Esophagus squamous epithelium (tissue), 5 donors: ENCODE measurements around the gene SSB. TPM values are rescaled to one million over a fixed set of nuclear protein-coding genes. Genes with fewer than 3 reads are reported as not detected.

Experiments used
- DNase-seq: peaks from one replicate; lab custom pipeline; 2025; lab: John Stamatoyannopoulos, UW
- H3K27ac ChIP-seq, 4 donors: fragments of 200-600 bp; sonication (generic); one replicate each; pipeline ENCODE4 v1.5.1; 2016 to 2019; ENCODE audit warnings: mild to moderate bottlenecking in 1 of 4
- H3K27me3 ChIP-seq, 4 donors: fragments of 200-600 bp; sonication (generic); 1 replicate in 3 of 4; 2 replicates in 1 of 4; pipeline versions ENCODE4 v1.5.1 to v1.6.0; 2017 to 2021; ENCODE audit warnings: antibody characterized with exemption in 1 of 4
- H3K36me3 ChIP-seq, 3 donors: fragments of 200-600 bp; sonication (generic); one replicate each; pipeline ENCODE4 v1.5.1; 2016 to 2019
- H3K4me1 ChIP-seq, 3 donors: fragments of 200-600 bp; sonication (generic); one replicate each; pipeline ENCODE4 v1.5.1; 2017 to 2019
- H3K4me3 ChIP-seq, 4 donors: fragments of 200-600 bp; sonication (generic); 1 replicate in 3 of 4; 2 replicates in 1 of 4; pipeline ENCODE4 v1.5.1; 2016 to 2019; ENCODE audit warnings: mild to moderate bottlenecking in 2 of 4, moderate library complexity in 1 of 4
- H3K9me3 ChIP-seq, 3 donors: fragments of 200-600 bp; sonication (generic); one replicate each; pipeline ENCODE4 v1.5.1; 2016 to 2019
- CTCF ChIP-seq, 6 experiments: fragments of 450-650 bp in 4 of 6; fragments of 200-600 bp in 2 of 6; sonication (generic) in 2 of 6; IDR thresholded peaks; one replicate each; pipeline ENCODE4 v1.5.1; 2016 to 2019; ENCODE audit warnings: antibody characterized with exemption in 6 of 6, mild to moderate bottlenecking in 4 of 6, moderate library complexity in 4 of 6
- POLR2A ChIP-seq, 4 donors: fragments of 450-650 bp; IDR thresholded peaks; one replicate each; pipeline ENCODE4 v1.6.1; 2017; ENCODE audit warnings: antibody characterized with exemption in 4 of 4, mild to moderate bottlenecking in 4 of 4, moderate library complexity in 3 of 4
- WGBS, 2 donors: methylation state at CpG; one replicate each; pipeline ENCODE4 v1.1.5; 2018; 5-methylcytosine and 5-hydroxymethylcytosine counted together
- intact Hi-C: fragments of 100-400 bp; cut with DNase I; formaldehyde crosslinking; loops from one replicate; pipeline ENCODE4 v1.15.0; 2022
- total RNA-seq, 4 donors: library from RNA; depleted of rRNA; stranded (reverse); fragments of >200 nt; gene quantifications; one replicate each; pipeline ENCODE4 v1.1.0, GENCODE V29; 2016
- donor health status: DM: yes; HTN: yes; CAD: no.

Gene SSB
- total RNA-seq, 4 donors from 2014 or later, result 36.2 to 82.6 (median 50.6) TPM

DNA sequence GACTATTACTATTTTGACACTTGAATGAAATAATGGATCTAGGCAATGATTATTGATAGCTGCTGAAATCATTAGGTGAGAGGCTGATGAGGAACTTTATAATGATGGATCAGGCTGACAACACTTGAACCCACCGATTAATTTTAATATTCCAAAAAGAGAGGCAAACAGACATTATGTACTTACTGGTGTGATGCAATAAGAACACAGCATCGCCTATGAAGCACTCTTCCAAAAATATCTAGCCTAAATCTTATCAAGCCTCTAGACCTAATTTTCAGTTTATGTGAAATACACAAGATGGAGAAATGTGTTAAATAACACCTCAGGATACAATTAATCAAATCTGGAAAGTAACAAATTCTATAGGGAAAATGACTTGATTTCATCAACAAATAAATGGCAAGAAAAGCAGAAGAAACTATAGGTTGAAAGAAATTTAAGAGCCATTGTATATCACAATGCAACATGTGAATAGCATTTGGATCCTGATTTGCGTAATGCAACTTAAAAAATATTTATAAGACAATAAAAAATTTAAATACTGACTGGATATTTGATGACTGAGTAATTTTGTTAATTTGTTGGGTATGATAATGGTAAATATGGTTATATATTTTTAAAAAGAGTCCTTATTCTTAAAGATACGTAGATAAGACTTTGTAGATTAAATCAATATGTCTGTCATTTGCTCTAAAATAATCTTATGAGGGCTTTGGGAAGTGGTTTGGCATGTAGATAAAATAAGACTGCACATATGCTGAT lies 17.2 kb upstream of the SSB start:
- TF ChIP-seq CTCF (IDR thresholded peaks at IDR 0.05), result no peak
- TF ChIP-seq POLR2A (IDR thresholded peaks at IDR 0.05), result no peak
- H3K36me3 ChIP-seq, result no peaks in the 10 kb centered on the region
- H3K9me3 ChIP-seq, result no peaks in the 10 kb centered on the region
- no peak overlapping the region for H3K4me3 ChIP-seq
- intact Hi-C loops, result no loop called here
- H3K27me3 ChIP-seq, result no peaks in the 10 kb centered on the region
- no peaks in the 10 kb centered on the region for H3K4me1 ChIP-seq
- H3K27ac ChIP-seq, result no peak overlapping the region
- 88 to 89% methylated on average over 4 of the region's 4 CpGs for WGBS, 2 donors
- DNase-seq, result no peak

- H3K27me3 ChIP-seq, result no peaks in the 10 kb centered on the region
- no peaks in the 10 kb centered on the region for H3K4me1 ChIP-seq
- intact Hi-C loops, result no loop called here
- no peak for DNase-seq
- 92 to 94% methylated on average over 1 of the region's 1 CpG for WGBS, 2 donors
- no peak overlapping the region for H3K27ac ChIP-seq
- H3K9me3 ChIP-seq, result no peaks in the 10 kb centered on the region
- TF ChIP-seq POLR2A (IDR thresholded peaks at IDR 0.05), result no peak
- no peak for TF ChIP-seq CTCF (IDR thresholded peaks at IDR 0.05)
- H3K4me3 ChIP-seq, result no peak overlapping the region
- no peaks in the 10 kb centered on the region for H3K36me3 ChIP-seq
Measured at GRCh38 chr2:169782513-169782912, 16.2 kb upstream of the SSB start.

DNA sequence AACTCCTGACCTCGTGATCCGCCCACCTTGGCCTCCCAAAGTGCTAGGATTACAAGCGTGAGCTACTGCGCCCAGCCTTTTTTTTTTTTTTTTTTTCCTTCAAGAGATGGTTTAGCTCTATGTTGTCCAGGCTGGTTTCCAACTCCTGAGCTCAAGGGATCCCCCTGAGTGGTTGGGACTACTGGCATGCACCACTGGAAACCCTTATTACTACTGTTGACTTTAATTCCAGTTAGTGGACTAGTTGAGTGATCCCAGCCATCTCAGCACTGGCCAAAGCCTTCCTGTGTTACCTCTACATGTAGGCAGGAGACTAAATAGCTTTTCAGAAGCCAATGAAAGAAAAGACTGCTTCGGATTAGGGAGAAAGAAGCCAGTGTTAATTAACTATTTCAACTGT lies 8.1 kb upstream of the SSB start:
- TF ChIP-seq CTCF (IDR thresholded peaks at IDR 0.05) (no peak), POLR2A (IDR thresholded peaks at IDR 0.05) (no peak)
- DNase-seq, result no peak
- Histone ChIP-seq H3K27ac (no peak overlapping the region), H3K4me3 (no peak overlapping the region), H3K36me3 (no peaks in the 10 kb centered on the region), H3K27me3 (peaks cover 0 to 14% (median 0%) of the 10 kb centered on the region in 4 donors), H3K4me1 (peaks cover 0 to 7% (median 3%) of the 10 kb centered on the region in 3 donors), H3K9me3 (peaks cover 0 to 5% (median 0%) of the 10 kb centered on the region in 3 donors)
- WGBS, 2 donors, result 91 to 94% methylated on average over 4 to 5 of the region's 5 CpGs
- intact Hi-C loops, result no loop called here

DNA sequence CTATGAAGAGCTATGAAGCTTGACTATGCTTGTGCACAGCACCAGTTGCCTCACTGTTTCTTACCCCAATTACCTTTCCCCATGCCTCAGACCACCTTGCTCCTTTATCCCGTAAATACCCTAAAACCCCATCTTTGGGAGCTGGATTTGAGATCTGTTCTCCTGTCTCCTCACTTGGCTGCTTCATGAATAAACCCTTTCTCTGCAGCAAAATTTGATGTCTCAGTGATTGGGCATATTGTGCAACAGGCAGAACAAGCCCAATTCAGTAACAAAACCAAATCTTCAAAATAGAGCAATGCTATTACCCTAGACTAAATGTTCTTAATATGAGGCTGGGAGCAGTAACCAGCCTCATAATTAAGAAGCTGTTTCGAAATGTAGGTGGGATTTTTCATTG lies 3.5 kb upstream of the SSB start:
- intact Hi-C loops, result no loop called here
- no peaks in the 10 kb centered on the region for H3K27me3 ChIP-seq
- TF ChIP-seq CTCF (IDR thresholded peaks at IDR 0.05), result no peak
- TF ChIP-seq POLR2A (IDR thresholded peaks at IDR 0.05), result no peak
- no peak overlapping the region for H3K4me3 ChIP-seq
- 57 to 96% methylated on average over 2 of the region's 2 CpGs for WGBS, 2 donors
- peaks cover 0 to 5% (median 0%) of the 10 kb centered on the region in 3 donors for H3K9me3 ChIP-seq
- no peak overlapping the region for H3K27ac ChIP-seq
- no peaks in the 10 kb centered on the region for H3K36me3 ChIP-seq
- DNase-seq, result no peak
- peaks cover 0 to 14% (median 0%) of the 10 kb centered on the region in 3 donors for H3K4me1 ChIP-seq

GRCh38 chr2:169796441-169796840 lies 2.2 kb upstream of the SSB start:
- WGBS, 2 donors, result 71 to 84% methylated on average over 6 of the region's 6 CpGs
- no peak for TF ChIP-seq CTCF (IDR thresholded peaks at IDR 0.05)
- no peak for TF ChIP-seq POLR2A (IDR thresholded peaks at IDR 0.05)
- no peaks in the 10 kb centered on the region for H3K27me3 ChIP-seq
- H3K36me3 ChIP-seq, result peaks cover 0 to 5% (median 0%) of the 10 kb centered on the region in 3 donors
- peaks cover 0 to 26% (median 0%) of the 10 kb centered on the region in 3 donors for H3K4me1 ChIP-seq
- no peak for DNase-seq
- H3K4me3 ChIP-seq, result no peak overlapping the region
- H3K9me3 ChIP-seq, result peaks cover 0 to 5% (median 0%) of the 10 kb centered on the region in 3 donors
- intact Hi-C loops, result no loop called here
- no peak overlapping the region for H3K27ac ChIP-seq
